ENCODE results near the gene GPR183.

DNA sequence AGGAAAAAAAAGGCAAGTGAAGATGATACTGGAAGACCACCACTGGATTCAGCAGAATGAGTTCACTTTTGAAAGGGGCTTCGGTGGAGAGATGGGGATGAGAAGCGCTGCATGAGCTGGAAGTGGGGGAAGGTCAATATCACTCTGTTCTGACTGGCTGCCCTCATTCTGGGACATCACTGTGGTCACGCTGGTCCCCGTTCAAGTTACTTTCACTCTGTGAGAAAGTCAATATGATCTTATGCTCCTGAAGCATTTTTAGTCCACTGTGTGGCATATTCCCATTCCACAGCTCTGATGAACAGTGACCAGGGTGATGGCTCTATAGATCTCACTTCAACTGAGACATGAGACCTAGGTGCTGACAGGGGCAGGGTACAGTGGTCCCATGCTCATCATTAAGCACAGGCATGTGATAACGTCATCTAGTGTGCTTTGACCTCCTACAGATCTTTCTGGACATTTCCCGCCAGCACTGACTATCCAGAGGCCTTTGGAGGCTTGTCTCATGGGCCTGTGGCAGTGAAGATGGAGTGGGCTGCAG, 40.2 kb upstream of the GPR183 start:
- no peak for TF ChIP-seq FOXM1 (IDR thresholded peaks at IDR 0.05; ENCODE audit: low read depth, low read length)
- TF ChIP-seq, protein P1, sequence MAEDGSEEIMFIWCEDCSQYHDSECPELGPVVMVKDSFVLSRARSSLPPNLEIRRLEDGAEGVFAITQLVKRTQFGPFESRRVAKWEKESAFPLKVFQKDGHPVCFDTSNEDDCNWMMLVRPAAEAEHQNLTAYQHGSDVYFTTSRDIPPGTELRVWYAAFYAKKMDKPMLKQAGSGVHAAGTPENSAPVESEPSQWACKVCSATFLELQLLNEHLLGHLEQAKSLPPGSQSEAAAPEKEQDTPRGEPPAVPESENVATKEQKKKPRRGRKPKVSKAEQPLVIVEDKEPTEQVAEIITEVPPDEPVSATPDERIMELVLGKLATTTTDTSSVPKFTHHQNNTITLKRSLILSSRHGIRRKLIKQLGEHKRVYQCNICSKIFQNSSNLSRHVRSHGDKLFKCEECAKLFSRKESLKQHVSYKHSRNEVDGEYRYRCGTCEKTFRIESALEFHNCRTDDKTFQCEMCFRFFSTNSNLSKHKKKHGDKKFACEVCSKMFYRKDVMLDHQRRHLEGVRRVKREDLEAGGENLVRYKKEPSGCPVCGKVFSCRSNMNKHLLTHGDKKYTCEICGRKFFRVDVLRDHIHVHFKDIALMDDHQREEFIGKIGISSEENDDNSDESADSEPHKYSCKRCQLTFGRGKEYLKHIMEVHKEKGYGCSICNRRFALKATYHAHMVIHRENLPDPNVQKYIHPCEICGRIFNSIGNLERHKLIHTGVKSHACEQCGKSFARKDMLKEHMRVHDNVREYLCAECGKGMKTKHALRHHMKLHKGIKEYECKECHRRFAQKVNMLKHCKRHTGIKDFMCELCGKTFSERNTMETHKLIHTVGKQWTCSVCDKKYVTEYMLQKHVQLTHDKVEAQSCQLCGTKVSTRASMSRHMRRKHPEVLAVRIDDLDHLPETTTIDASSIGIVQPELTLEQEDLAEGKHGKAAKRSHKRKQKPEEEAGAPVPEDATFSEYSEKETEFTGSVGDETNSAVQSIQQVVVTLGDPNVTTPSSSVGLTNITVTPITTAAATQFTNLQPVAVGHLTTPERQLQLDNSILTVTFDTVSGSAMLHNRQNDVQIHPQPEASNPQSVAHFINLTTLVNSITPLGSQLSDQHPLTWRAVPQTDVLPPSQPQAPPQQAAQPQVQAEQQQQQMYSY (CRISPR knock-in tag; IDR thresholded peaks at IDR 0.05), result no peak
- TF ChIP-seq, protein P2, sequence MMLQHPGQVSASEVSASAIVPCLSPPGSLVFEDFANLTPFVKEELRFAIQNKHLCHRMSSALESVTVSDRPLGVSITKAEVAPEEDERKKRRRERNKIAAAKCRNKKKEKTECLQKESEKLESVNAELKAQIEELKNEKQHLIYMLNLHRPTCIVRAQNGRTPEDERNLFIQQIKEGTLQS (IDR thresholded peaks at IDR 0.05; ENCODE audit: borderline replicate concordance, extremely low read depth, low read depth, low read length), result no peak
- TF ChIP-seq ZNF274 (IDR thresholded peaks at IDR 0.05; ENCODE audit: insufficient read depth, insufficient read length), result no peak
- TF ChIP-seq FOS (IDR thresholded peaks at IDR 0.05; ENCODE audit: borderline replicate concordance, extremely low read depth, insufficient read length), result no peak
- no peak for TF ChIP-seq CBFB (IDR thresholded peaks at IDR 0.05; ENCODE audit: low read depth)
- TF ChIP-seq, protein P3, sequence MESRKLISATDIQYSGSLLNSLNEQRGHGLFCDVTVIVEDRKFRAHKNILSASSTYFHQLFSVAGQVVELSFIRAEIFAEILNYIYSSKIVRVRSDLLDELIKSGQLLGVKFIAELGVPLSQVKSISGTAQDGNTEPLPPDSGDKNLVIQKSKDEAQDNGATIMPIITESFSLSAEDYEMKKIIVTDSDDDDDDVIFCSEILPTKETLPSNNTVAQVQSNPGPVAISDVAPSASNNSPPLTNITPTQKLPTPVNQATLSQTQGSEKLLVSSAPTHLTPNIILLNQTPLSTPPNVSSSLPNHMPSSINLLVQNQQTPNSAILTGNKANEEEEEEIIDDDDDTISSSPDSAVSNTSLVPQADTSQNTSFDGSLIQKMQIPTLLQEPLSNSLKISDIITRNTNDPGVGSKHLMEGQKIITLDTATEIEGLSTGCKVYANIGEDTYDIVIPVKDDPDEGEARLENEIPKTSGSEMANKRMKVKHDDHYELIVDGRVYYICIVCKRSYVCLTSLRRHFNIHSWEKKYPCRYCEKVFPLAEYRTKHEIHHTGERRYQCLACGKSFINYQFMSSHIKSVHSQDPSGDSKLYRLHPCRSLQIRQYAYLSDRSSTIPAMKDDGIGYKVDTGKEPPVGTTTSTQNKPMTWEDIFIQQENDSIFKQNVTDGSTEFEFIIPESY (IDR thresholded peaks at IDR 0.05), result no peak
- no peak for TF ChIP-seq MXI1 (IDR thresholded peaks at IDR 0.05; ENCODE audit: low read depth, low read length)
- no peak for TF ChIP-seq MYC (IDR thresholded peaks at IDR 0.05; ENCODE audit: insufficient read depth, insufficient read length, insufficient replicate concordance, low read length, severe bottlenecking)

Measured in GM12878 (cell line).